ENCODE measurements around the gene BSN. TPM values are rescaled to one million over a fixed set of nuclear protein-coding genes. Genes with fewer than 3 reads are reported as not detected.

Gene BSN
- polyA plus RNA-seq, 2 of the 4 experiments (the other 2 are of a cell fraction) = 0.04 to 0.08 TPM

GRCh38 chr3:49618412-49618811 is 64.1 kb downstream of the BSN start:
- ChIA-PET CTCF (interaction anchor here (1.2 kb wide), 1 partner anchor 53 kb away, joined by 3 read pairs; no protein-coding TSS in a partner anchor), POLR2A (no interaction called here)
- WGBS (ENCODE audit: missing lambda C conversion rate) = 54% methylated on average over 4 of the region's 4 CpGs

GRCh38 chr3:49619649-49620048 is 65.4 kb downstream of the BSN start:
- FAIRE-seq (no peak), ATAC-seq (no peak), DNase-seq (ENCODE audit: low read depth in 1 of 2, low spot score in 1 of 2) (no peak)
- CTCF ChIA-PET = no interaction called here
- H3K27ac ChIP-seq = no peak overlapping the region
- H3K4me3 ChIP-seq = no peak overlapping the region
- no peak overlapping the region for H3K4me2 ChIP-seq
- WGBS (ENCODE audit: missing lambda C conversion rate) = 39% methylated on average over 5 of the region's 5 CpGs
- no peak for TF ChIP-seq CBX2 (IDR thresholded peaks at IDR 0.05; ENCODE audit: borderline replicate concordance, low read depth)
- no peak for TF ChIP-seq HDAC2 (IDR thresholded peaks at IDR 0.05)
- TF ChIP-seq CBX8 (IDR thresholded peaks at IDR 0.05) = no peak
- no peak for TF ChIP-seq HOXB5 (CRISPR knock-in tag; IDR thresholded peaks at IDR 0.05)
- POLR2A ChIA-PET = no interaction called here
- no peaks in the 10 kb centered on the region for H3K4me1 ChIP-seq
- H3K9me3 ChIP-seq = no peaks in the 10 kb centered on the region

More at GRCh38 chr3:49618412-49618811, 64.1 kb downstream of the BSN start:
- Histone ChIP-seq H3K4me1 (no peaks in the 10 kb centered on the region), H3K27ac (no peak overlapping the region), H3K9me3 (no peaks in the 10 kb centered on the region), H3K4me3 (no peak overlapping the region), H3K4me2 (no peak overlapping the region)
- FAIRE-seq (no peak), DNase-seq (ENCODE audit: low read depth in 1 of 2, low spot score in 1 of 2) (no peak), ATAC-seq (no peak)
- no peak for TF ChIP-seq RAD21 (conservative IDR thresholded peaks at IDR 0.05 in 1 of 2, IDR thresholded peaks at IDR 0.05 in 1 of 2)
- TF ChIP-seq REST (IDR thresholded peaks at IDR 0.05) = no peak
- no peak for TF ChIP-seq EHF (CRISPR knock-in tag; IDR thresholded peaks at IDR 0.05)
- no peak for TF ChIP-seq HEYL (CRISPR knock-in tag; IDR thresholded peaks at IDR 0.05)
- no peak for TF ChIP-seq TFCP2L1 (CRISPR knock-in tag; IDR thresholded peaks at IDR 0.05)
- no peak for TF ChIP-seq MAX (IDR thresholded peaks at IDR 0.05)
- TF ChIP-seq HOXB13 (CRISPR knock-in tag; IDR thresholded peaks at IDR 0.05; ENCODE audit: low read depth) = no peak
- no peak for TF ChIP-seq EHMT2 (IDR thresholded peaks at IDR 0.05; ENCODE audit: low read depth)

GRCh38 chr3:49620728-49621127 is 66.5 kb downstream of the BSN start:
- Histone ChIP-seq H3K4me2 (no peak overlapping the region), H3K9me3 (no peaks in the 10 kb centered on the region), H3K4me3 (no peak overlapping the region), H3K4me1 (no peaks in the 10 kb centered on the region), H3K27ac (no peak overlapping the region)
- ATAC-seq (no peak), DNase-seq (ENCODE audit: low read depth in 1 of 2, low spot score in 1 of 2) (no peak), FAIRE-seq (no peak)
- 87% methylated on average over 8 of the region's 8 CpGs for WGBS (ENCODE audit: missing lambda C conversion rate)
- ChIA-PET POLR2A (no interaction called here), CTCF (no interaction called here)
- TF ChIP-seq HOXB13 (CRISPR knock-in tag; IDR thresholded peaks at IDR 0.05; ENCODE audit: low read depth) (no peak), POLR2A (IDR thresholded peaks at IDR 0.05; ENCODE audit: low read length) (no peak), JUN (IDR thresholded peaks at IDR 0.05) (no peak), SREBF2 (IDR thresholded peaks at IDR 0.05) (no peak), REST (IDR thresholded peaks at IDR 0.05) (no peak), GATA3 (IDR thresholded peaks at IDR 0.05; ENCODE audit: borderline replicate concordance) (no peak), RFX5 (IDR thresholded peaks at IDR 0.05) (no peak), MAX (IDR thresholded peaks at IDR 0.05) (no peak), PBX3 (IDR thresholded peaks at IDR 0.05) (no peak), HOXB5 (CRISPR knock-in tag; IDR thresholded peaks at IDR 0.05) (no peak), RAD21 (conservative IDR thresholded peaks at IDR 0.05 in 1 of 2, IDR thresholded peaks at IDR 0.05 in 1 of 2) (no peak), EP300 (IDR thresholded peaks at IDR 0.05) (no peak)
